HUDEP-2 (cell line): ENCODE results near the gene MPP1.

Experiments
- DNase-seq, 76 experiments: peaks; one replicate each; lab custom pipeline; 2025; ENCODE audit not compliant: unreplicated experiment in 76 of 76; lab: John Stamatoyannopoulos, UW

MPP1 gene

DNA sequence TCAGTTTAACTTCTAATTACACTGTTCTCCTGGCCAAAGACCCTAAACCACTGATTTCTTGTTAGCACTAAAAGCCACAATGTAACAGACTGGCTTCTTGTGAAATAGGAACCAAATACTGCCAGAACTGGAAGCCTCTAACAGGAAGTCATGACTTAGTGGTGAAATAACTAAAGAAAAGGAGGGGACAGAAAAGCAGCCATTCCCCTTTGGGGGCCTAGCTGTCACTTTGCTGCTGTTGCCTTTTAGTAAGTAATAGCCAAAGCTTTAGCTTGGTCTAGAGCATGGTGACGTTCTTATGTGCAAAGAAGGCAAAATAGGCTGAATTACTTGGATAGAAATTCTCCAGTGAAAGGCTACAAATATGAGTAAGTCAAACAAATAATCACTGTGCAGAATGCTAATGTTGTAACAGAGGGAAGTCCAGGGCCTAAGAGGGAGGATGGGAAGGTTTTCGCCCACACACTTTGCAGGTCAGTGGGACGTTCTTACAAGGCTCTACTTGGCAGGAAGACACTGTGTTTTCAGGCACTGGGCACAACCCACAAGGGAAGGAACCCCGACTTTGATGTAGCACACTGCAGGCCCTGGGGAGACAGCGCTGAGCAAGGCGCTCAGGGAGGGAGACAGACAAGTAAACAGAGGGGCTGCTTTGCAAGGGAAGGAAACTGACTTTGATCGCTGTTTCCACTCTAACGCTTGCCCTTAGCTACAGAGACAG lies 71.1 kb downstream of the MPP1 start:
- DNase-seq: no peak

DNA sequence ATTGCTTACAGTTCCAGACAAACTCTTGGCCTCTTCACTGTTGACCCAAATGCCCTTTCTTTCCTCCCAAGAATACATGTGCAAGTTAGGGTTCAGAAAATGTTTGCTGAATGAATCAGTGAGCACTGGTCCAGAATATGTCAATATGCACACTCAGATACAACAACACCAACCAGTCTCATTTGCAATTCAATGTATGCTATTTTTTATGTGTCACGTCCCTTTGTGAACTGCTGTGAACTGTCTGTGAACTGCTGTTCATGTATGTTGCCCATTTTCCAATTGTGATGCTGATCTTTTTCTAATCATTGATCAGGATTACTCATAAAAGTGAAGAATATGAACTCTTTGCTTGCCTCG lies 72.2 kb downstream of the MPP1 start:
- DNase-seq: no peak

DNA sequence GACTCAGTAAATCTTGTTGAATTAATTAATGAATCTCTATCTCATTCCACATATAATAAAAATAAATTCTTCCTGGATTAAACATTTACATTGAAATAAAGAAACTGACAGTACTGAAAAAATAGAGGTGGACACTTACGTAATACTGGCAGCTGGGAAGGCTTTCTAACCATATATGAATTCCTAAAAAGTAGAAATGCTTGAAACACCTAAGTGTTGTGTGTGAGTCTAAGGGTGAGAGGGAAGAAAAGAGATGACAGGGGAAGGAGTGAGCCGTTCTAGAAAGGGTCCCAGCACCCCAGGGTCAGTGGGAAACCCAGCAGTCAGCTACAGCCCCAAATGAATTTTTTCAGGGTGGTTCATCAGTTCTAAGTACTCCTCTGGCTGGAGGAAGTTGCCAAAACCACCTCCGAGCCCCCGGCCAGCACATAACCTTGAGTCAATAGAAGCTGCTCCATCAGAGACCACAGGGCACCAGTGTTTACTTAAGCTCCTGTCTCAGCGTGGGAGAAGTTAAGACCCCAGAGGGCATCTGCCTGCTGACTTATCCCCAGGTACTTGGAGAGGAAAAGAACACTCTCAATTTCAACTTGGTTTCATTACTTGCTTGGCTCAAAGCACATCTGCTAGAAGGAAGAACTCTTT lies 72.7 kb downstream of the MPP1 start:
- DNase-seq: no peak

- no peak for DNase-seq
These were observed 73.4 kb downstream of the MPP1 start for GRCh38 chrX:154731881-154732280.

GRCh38 chrX:154731184-154731583 lies 74.1 kb downstream of the MPP1 start:
- DNase-seq: no peak

- no peak for DNase-seq
These were observed 74.9 kb downstream of the MPP1 start for GRCh38 chrX:154730253-154730891.

DNA sequence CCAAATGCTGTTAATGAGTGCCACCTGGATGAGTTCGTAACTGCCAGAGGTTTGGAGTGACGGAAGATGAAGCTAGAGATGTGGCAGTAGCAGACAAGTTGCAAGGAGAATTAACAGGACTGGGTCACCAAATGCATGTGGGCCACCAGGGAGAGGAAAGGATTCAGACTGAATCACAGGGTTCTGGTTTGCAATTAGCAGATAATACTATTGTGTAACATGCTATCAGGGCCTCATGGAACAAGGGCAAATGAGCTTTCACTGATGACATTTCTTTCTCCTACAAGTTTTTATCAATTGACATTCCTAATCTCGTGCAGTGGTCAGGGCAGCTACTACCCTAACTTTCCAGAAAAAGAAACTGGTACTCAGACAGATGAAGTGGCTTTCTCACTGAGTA lies 75.8 kb downstream of the MPP1 start:
- DNase-seq: no peak
